Occipital lobe (tissue), 3 donors: ENCODE results near the gene FAM120B. TPM values are rescaled to one million over a fixed set of nuclear protein-coding genes. Genes with fewer than 3 reads are reported as not detected.

Experiments
- DNase-seq: peaks from one replicate; lab custom pipeline; 2025; lab: John Stamatoyannopoulos, UW
- small RNA-seq: library from RNA; depleted of rRNA; stranded (forward); fragments of <200 nt; gene quantifications from one replicate; pipeline ENCODE3, GENCODE V24; 2014
- total RNA-seq: library from RNA; depleted of rRNA; stranded (reverse); fragments of >200 nt; gene quantifications from one replicate; pipeline ENCODE4 v1.2.3, GENCODE V29; 2014

The FAM120B gene
- total RNA-seq, 1 donor from 2014 or later: 62.4 TPM

- no peak for DNase-seq
Measured at GRCh38 chr6:170456334-170456733, 149.8 kb downstream of the FAM120B start.

Small RNA genes lying within 50 kb of the gene (small RNA-seq; reads per million reads assigned to genes)
- not detected for gene MIR4644

Other genes starting within 250 kb of the FAM120B start
- 11.9 TPM for gene DLL1, start 15.7 kb upstream of the FAM120B start, total RNA-seq
- gene PSMB1, start 246.5 kb downstream of the FAM120B start, total RNA-seq: 203 TPM
- gene TBP, start 247.6 kb downstream of the FAM120B start, total RNA-seq: 15.8 TPM